ENCODE measurements around the gene CCNQ. TPM values are rescaled to one million over a fixed set of nuclear protein-coding genes. Genes with fewer than 3 reads are reported as not detected.

The CCNQ gene
- total RNA-seq, 6 experiments from 2014 or later = 25.7 to 31.9 (median 29.6) TPM

DNA sequence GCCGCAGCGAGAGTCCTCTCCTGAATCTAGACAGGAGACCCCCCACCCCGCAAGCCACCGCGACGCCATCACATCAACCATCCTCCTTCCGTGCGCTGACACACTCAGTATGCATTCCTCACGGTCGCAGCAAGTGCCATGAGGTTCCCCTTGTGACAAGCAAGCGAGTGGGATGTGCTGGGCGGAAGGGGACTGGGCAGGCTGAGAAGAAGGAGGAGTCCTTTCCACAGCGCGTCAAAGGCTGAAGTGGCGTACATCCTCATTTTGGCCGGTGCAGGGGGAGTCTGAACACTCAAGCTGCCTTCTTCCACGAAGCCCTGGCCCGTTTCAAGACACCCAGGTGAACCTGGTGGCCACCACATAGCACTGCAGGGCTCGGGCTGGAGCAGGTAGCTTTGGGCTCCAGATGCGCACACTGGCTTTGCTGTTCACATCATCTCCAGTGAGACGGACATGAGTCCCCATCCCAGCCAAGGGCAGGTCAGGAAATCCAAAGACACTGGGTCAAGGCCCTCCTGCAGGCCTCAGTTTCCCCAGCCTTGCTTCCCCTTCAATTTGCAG is 30.4 kb downstream of the CCNQ start:
- no peak overlapping the region for H3K27ac Mint-ChIP-seq
- DNase-seq = no peak
- TF ChIP-seq, protein P1, sequence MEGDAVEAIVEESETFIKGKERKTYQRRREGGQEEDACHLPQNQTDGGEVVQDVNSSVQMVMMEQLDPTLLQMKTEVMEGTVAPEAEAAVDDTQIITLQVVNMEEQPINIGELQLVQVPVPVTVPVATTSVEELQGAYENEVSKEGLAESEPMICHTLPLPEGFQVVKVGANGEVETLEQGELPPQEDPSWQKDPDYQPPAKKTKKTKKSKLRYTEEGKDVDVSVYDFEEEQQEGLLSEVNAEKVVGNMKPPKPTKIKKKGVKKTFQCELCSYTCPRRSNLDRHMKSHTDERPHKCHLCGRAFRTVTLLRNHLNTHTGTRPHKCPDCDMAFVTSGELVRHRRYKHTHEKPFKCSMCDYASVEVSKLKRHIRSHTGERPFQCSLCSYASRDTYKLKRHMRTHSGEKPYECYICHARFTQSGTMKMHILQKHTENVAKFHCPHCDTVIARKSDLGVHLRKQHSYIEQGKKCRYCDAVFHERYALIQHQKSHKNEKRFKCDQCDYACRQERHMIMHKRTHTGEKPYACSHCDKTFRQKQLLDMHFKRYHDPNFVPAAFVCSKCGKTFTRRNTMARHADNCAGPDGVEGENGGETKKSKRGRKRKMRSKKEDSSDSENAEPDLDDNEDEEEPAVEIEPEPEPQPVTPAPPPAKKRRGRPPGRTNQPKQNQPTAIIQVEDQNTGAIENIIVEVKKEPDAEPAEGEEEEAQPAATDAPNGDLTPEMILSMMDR (IDR thresholded peaks at IDR 0.05) = no peak; the same call in 1 of the 2 replicates
- peaks cover 10% of the 10 kb centered on the region for H3K27me3 Mint-ChIP-seq (ENCODE audit: insufficient read depth)
- no peaks in the 10 kb centered on the region for H3K36me3 Mint-ChIP-seq (ENCODE audit: low read depth)
- H3K4me3 Mint-ChIP-seq = no peak overlapping the region
- H3K4me1 Mint-ChIP-seq (ENCODE audit: low read depth) = no peaks in the 10 kb centered on the region
- no peaks in the 10 kb centered on the region for H3K9me3 Mint-ChIP-seq

DNA sequence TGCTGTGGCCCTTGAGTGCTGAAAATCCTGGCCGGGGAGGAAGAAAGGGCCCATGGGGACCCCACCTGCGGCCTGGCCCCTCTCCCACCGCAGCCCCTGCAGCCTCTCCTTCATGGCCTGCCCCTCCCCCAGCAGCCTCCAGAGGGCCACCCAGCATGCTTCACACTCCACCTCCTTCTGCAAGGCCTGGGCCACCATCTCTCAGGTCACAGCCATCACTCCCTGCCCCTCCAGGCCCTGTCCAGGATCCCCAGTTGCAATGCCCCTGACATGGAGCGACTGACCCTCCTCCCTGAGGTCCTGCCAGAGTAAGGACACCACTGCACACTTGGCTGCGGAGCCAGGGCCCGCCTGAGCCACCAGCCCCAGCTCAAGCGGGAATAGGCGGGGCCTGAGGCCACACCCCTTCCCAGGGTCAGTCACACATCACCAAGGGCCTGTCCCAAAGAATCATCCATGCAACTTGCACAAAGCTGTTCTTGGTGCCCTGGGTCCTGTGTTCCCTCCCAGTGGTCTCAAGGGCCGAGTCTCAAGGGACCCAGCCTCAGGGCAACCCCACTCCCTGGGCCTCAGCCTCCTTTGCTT is 32.9 kb downstream of the CCNQ start:
- no peaks in the 10 kb centered on the region for H3K4me1 Mint-ChIP-seq (ENCODE audit: low read depth)
- H3K36me3 Mint-ChIP-seq (ENCODE audit: low read depth) = no peaks in the 10 kb centered on the region
- H3K4me3 Mint-ChIP-seq = no peak overlapping the region
- H3K9me3 Mint-ChIP-seq = no peaks in the 10 kb centered on the region
- H3K27me3 Mint-ChIP-seq (ENCODE audit: insufficient read depth) = peaks cover 10% of the 10 kb centered on the region
- no peak for DNase-seq
- TF ChIP-seq, protein P1 (IDR thresholded peaks at IDR 0.05) = no peak
- no peak overlapping the region for H3K27ac Mint-ChIP-seq

DNA sequence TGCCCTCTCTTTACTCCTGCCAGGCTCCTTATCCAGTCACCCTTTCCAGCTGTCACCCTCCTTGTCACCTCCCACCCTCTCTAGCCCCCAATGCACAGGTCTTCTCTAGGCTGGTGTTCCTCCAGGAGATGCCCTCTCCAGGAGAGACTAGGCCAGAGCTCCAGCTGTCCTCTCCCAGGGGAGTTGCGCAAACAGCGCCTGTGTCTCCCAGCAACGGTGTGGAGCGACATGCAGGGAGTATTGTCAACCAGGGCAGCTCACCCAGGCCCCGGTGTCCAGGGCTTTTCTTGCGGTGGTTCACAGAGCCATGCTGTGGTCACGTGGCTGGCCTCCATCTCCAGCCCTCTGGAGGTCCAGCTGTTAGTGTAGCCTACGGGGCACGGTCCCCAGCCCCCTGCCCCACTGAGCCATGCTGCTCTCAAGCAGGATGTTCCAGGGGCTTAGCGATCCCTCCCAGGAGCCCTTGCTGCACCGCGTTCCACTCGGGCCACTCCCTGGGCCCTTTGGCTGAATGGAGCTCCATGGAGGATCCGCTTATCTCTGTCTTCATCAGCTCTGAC is 34.8 kb downstream of the CCNQ start:
- DNase-seq = no peak
- Mint-ChIP-seq H3K27ac (no peak overlapping the region), H3K36me3 (ENCODE audit: low read depth) (no peaks in the 10 kb centered on the region), H3K9me3 (no peaks in the 10 kb centered on the region), H3K4me3 (no peak overlapping the region), H3K27me3 (ENCODE audit: insufficient read depth) (peaks cover 7% of the 10 kb centered on the region), H3K4me1 (ENCODE audit: low read depth) (no peaks in the 10 kb centered on the region)
- TF ChIP-seq, protein P1 (IDR thresholded peaks at IDR 0.05) = no peak

DNA sequence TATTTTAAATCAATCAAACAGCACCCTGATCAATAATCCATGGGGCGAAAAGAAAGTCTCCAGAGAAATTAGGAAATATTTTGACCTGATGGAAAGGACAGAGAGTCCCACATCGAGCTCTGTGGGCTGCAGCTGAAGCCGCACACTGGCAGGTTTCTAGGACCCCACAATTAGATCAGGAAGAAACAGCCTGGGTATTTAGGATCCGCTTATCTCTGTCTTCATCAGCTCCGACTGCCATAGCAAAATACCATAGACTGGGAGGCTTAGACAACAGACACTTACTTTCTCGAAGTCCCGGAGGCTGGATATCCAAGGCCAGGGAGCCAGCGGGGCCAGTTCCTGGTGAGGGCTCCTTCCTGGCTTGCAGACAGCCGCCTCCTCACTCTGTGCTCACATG is 36.4 kb downstream of the CCNQ start:
- no peaks in the 10 kb centered on the region for H3K4me1 Mint-ChIP-seq (ENCODE audit: low read depth)
- no peak for DNase-seq
- H3K27me3 Mint-ChIP-seq (ENCODE audit: insufficient read depth) = peaks cover 7% of the 10 kb centered on the region
- H3K27ac Mint-ChIP-seq = no peak overlapping the region
- TF ChIP-seq, protein P1 (IDR thresholded peaks at IDR 0.05) = no peak
- H3K9me3 Mint-ChIP-seq = no peaks in the 10 kb centered on the region
- H3K36me3 Mint-ChIP-seq (ENCODE audit: low read depth) = no peaks in the 10 kb centered on the region
- no peak overlapping the region for H3K4me3 Mint-ChIP-seq

DNA sequence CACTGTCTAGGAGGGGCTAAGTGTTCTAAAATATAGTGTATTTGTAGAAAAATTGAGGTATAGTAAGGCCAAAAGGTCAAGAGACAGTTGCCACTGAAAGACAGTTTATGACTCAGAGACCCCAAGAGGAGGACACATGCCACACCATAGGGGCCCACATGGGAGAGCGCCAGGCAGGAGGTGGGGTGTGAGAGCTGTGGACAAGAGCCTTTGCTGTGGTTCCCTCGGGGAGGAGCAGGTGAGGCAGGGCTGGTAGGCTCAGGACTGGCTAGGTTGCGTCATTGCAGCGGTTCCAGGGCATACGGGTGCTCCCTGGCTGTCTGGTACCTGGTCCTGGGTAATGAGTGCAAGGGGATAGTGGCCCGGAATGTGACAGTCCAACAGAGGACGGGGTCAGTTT is 37.6 kb downstream of the CCNQ start:
- Mint-ChIP-seq H3K36me3 (ENCODE audit: low read depth) (no peaks in the 10 kb centered on the region), H3K27ac (no peak overlapping the region), H3K9me3 (no peaks in the 10 kb centered on the region), H3K4me3 (no peak overlapping the region), H3K4me1 (ENCODE audit: low read depth) (no peaks in the 10 kb centered on the region), H3K27me3 (ENCODE audit: insufficient read depth) (peaks cover 3% of the 10 kb centered on the region)
- DNase-seq = no peak
- TF ChIP-seq, protein P1 (IDR thresholded peaks at IDR 0.05) = no peak

All from HFFc6 (cell line).